Activated CD8-positive, alpha-beta memory T cell treated with anti-CD3 and anti-CD28 coated beads for 48 hours (primary cell): Measurements from ENCODE around the gene WDFY2.
"Not testable (repeated sequence)": the region's sequence is repeated elsewhere in the genome, so short reads cannot be mapped to it uniquely, and the experiment has no call there.

ENCODE experiments used
- DNase-seq, 3 experiments: peaks; one replicate each; pipeline ENCODE4 v3.0.0-alpha.2; 2020; ENCODE audit warnings: low read depth in 2 of 3, low spot score in 2 of 3

The WDFY2 gene

DNA sequence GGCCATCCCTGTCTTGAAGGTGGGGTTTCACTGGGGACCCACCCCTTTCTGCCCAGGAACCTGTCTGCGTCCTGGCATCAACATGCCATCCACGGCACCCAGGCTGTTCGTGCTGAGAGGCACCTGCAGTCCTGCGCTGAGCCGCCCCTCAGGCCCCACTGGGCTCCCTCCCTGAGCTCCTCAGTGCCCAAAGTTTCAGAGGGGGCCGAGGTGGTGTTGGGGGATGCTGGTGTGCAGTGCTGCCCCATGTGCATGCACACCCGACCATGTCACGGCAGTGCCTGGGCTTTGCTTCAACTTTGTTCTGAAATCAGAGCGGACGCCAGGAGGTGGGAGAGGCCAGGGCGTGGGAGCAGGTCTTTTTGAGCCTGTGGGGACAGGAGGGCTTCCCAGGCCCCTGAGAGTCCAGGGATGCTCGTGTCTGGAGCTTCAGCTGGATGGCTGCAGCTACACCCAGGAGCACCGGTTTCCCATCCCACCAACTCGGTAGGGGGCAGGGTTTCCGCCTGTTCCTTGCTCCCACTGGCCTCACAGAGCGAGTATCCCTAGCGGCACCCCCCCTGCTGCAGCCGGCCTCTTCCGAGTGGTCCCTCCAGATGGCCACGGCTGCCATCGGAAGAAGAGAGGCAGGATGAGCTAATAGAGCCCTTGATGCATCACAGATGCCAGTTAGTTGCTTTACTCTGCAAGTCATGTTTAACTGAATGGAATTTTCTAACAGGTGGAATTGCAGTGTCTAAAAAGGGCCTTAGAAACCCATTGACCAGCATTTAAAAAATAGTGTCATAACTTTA, 44.0 kb downstream of the WDFY2 start:
- no peak for DNase-seq

DNA sequence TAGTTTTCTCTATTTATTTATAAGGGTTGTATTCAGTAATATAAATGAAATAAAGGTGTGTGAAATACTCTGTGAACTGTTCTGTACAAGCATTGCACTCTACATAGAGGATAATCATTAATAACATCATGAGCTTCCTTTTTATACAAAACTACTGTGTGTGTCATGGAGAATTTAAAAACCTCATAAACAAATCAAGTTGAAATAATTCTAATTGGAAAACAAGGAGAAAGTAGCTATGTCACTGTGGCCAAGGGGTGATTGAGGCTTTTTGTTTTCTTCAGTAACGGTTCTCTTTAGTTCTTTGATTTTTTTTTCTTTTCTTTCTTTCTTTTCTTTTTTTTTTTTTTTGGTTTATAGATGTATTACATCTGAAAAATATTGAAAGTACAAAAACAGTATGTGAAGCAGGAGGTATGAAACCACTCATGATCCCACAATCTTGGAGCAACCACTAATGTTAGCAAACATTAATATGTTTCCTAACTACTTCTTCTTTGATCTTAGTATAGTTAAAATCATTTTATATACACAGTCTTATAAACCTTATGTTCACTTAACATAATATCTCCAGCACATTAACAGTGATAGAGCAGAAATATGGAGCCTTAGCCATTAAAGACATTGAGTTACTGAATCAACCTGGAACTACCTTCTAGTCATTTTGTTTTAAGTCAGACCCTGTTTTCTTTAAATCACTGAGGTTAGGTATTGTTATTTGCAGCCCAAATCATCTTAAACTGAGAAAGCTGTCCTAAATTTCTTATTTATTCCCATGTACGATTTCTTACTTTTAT, 45.4 kb downstream of the WDFY2 start:
- DNase-seq = no peak

DNA sequence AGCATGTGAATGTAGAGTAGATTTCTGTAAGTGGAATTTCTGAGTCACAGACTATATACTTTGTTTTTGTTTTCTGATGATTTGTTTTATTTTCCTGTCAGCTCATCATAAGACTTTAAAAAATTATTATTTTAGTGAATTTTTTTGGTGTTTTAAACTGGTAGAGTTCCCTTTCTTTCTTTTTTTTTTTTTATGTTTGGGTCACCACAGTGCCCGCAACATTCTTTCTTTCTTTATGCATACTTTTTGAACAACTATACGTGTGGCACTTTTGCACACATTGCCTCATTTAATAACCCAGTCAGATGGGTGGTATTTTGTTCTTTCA, 46.0 kb downstream of the WDFY2 start:
- no peak for DNase-seq

DNA sequence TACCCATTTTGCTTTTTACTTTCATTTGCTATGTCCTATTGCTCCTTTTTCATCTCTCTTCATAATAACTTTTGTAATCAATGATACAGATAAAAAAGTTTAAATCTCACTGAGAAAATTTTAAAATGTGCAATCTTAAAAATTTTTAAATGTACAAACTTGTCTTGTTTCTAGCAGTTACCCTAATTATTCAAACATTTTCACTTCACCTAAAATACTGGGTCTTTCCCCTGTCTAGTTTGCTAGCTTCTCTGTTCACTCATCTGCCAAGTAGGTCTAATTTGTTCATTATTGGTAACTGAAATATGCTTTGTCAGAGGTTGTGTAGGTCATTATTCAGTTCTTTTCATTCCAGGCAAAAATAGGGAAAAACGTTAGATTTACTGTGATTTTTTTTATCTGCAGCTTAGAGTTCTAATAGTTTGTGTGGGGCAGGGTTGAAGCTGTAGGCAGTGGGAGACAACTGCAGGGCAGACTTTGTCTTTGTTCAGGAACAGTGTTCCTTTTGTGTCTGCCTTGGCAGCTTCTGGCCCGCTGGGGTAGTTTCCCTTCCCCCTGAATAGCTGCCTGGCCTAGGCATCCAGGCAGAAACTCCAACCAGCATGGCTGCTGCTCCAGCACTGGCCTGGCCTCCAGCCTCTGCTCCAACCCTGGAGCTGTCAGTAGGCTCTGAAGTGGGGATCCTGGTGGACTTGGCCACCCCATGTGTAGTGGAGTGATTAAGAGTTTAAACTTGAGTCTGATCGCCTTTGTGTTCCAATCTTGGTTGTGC, 48.5 kb downstream of the WDFY2 start:
- DNase-seq = no peak

DNA sequence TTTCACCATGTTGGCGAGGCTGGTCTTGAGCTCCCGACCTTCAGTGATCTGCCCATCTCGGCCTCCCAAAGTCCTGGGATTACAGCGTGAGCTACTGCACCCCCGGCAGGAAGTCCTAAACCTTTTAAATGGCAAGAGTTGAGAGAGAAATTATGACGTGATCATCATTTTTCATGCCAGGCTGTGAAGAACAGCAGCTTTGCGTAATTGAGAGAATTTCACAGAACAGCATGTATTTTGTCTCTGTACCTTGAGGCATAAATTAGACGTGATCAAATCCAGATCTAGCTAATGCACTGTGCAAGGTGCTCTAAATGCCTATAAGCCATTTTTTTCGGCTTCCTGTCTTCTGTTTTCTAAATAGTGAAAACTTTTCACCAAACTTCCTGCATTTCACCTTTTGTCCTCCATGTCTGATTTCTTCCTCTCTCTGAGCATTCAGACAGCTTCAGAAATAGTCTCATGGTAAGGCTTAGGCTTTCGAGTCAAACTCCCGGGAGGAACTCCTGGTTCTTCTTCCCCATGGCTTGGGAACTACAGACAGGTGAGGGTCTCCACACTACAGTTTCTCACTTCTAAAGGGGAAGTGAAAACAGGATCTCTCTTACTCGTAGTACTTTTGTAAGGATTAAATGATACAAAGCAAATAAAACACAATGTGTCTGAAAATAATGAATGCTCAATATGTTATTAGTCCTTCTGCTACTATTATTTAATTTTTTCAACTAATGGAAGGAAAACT, 51.0 kb downstream of the WDFY2 start:
- DNase-seq = no peak

DNA sequence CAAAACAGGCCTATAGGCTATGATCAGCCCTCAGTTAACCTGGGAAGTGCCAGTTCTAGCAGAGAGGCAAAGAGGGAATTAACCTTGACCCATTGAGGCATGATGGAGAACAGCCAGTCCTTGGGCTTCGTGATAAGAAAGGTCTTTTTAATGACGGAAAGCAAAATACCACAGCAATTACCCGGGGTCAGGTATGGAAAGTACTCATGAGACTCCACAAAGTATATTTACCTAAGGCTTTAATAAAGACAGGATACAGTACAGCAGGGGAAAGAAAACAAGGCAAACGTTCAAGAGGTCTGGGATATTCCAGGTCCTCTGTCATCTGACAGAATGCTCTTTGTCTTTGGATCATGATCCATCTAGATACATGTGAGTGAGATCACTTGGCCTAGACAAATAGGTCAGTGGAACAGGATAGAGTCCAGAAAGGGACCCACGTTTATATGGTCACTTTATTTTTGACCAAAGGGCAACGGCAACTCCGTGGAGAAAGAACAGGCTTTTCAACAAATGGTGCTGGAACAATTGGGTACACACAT, 52.2 kb downstream of the WDFY2 start:
- DNase-seq = no peak

DNA sequence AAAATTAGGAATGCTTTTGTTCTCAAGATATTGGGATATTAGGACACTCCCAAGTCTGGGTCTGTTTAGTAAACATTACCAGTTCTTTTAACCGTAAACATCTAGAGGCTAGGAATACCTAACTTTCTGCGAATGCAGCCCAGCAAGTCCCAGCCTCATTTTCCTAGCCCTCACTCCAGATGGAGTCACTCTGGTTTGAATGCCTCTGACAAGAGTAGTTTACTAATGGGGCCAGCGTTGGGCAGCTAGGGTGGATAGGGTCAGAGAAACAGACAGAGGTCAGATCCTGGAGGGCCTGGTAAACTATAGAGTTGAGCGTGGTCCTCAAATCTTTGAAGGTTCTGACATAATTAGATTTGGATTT, 53.6 kb downstream of the WDFY2 start:
- DNase-seq = no peak

DNA sequence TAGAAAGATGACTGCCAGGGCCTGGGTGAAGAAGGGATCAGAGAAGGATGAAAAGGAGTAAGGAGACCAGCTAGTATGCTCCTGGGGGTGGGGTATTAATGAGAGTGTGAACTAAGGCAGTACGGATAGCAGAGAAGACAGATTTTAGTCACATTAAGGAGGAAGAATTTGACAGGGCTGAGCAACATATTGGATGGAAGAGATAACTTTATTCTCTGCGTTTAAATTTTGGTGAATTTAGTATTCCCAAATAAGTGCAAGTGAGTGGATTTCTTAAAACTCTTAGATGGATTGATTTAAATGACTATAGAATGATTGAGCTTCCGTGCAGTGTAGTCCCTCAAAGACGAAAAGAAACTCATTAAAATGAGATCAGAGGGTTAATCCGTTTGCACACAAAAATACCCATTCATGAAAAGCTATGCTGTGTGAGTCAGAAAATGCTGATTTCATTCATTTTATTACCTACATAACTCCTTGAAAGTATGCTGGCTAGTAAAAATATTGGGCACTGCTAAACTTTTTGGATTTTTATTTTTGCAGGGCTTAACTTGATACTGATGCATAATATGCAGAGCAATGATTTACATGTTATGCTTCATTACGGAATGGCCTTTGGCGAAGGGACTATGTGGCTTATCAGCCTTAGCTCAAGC, 54.1 kb downstream of the WDFY2 start:
- DNase-seq = no peak

DNA sequence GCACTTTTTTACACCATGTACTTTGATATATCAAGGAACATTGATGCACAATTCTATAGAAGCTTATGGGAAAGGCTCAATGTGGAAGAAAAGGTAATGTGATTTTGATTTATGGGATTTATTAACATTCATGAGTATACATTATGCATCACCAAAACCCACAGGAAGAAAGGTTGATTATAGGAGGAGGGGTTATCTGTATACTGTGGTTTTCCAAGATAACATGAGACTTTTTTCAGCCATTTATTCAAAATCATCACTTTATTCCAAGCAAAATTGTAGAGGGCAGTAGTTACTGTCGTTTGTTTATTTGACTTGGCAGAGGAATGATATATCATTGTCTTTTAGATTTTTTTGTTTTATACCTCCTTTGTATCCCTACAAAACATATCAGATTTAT, 54.9 kb downstream of the WDFY2 start:
- no peak for DNase-seq

DNA sequence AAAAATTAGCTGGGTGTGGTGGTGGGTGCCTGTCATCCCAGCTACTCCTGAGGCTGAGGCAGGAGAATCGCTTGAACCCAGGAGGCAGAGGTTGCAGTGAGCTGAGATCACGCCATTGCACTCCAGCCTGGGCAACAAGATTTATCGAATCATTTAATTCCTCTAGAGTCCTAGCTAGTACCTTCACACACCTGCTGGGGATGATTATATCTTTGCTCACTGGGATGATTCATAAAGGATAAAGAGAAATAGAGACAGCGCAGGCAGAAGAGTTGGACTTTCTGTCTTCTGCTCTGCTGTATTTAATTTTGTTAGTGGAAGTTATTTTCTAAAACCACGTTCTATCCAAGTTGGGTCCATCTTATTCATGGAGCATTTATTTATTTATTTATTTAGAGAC, 56.4 kb downstream of the WDFY2 start:
- not testable (repeated sequence) for DNase-seq

DNA sequence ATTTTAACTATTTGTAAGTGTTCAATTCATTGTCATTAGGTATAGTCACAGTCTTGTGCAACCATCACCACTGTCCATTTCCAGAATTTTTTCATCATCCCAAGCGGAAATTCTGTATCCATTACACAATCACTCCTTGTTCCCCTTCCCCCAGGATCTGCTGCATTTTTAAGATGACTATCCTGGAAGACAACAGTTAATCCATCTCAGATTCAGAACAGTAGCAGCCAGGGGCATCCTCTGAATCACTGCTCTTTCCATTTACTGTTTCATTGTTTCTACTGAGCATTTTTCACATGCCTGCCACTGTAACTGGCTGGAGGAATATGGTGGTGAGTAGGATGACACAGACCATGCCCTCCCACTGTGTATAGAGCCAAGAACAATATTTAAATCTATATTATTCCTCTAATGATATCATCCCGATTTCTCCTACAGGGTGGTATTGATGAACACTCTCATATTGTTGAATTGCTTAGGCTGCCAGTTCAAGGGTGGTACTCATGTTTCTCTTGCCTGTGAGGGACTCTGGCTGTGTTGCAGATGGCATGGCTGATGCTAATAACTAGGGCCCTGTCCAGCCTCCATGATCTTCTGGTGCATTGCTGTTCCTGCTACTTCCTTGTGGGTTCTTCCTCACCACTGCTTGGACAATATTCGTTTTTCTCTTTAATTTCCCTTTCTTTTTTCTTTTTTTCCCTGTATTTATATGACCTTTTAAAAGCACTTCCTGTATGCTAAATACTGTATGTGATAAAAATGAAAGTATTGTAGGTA, 59.0 kb downstream of the WDFY2 start:
- no peak for DNase-seq

DNA sequence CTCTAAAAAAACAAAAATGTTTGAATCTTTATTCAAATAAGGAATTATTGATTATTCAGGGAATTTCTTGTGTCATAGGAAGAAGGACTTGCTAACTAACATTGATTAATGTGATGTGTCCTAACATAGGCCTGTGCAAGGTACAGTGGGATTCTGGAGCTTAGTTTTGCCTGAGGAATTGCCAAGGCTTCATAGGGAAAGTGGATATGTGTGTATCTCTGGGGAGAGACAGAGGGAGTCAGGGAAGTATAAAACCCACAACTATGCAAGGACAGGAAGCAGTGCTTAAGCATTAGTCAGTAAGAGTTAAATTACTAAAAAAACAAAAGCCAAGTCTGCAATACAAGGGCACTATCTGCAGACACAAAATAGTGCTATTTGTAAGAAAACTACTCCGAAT, 59.6 kb downstream of the WDFY2 start:
- DNase-seq = no peak

DNA sequence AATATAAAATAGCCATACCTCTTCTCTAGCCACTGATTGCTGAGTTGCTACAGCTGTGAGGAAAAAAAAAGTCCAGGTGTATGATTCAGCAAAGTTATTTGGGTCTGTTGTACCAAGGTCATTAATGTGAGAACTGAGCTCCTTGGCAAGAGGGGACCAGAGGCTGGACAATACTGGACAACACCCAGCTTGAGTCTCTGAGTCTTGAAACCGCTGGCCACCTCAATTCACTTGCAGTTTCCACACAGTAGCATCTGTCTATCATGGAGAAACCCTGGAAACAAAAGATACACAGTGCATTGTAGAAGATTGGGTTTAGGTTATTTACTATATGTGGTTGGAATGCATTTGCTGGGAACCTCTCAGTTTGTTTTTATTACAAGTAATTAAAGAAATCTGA, 60.4 kb downstream of the WDFY2 start:
- DNase-seq = no peak

DNA sequence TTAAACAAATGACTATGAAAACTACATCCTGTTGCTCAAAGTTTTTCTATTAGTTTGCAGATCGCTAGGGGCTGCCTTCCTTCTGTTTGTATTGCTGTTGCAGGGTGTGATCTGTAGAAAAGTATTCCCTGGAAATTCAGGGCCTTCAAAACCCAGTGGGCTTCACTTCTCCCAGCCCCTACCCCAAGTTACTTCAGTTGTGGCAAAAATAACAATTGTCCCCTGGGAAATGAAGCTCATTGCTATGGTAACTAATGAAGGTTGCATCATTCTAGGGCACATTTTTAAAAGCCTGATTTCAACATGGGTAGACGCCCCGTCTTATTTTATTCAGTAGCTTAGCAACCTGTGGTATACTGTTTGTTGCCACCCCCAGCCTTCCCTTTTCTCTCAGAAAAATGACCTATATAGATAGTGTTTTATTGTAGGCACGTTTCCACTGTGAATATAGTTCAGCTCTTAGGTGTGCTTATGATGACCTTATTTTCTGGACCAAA, 60.9 kb downstream of the WDFY2 start:
- no peak for DNase-seq

DNA sequence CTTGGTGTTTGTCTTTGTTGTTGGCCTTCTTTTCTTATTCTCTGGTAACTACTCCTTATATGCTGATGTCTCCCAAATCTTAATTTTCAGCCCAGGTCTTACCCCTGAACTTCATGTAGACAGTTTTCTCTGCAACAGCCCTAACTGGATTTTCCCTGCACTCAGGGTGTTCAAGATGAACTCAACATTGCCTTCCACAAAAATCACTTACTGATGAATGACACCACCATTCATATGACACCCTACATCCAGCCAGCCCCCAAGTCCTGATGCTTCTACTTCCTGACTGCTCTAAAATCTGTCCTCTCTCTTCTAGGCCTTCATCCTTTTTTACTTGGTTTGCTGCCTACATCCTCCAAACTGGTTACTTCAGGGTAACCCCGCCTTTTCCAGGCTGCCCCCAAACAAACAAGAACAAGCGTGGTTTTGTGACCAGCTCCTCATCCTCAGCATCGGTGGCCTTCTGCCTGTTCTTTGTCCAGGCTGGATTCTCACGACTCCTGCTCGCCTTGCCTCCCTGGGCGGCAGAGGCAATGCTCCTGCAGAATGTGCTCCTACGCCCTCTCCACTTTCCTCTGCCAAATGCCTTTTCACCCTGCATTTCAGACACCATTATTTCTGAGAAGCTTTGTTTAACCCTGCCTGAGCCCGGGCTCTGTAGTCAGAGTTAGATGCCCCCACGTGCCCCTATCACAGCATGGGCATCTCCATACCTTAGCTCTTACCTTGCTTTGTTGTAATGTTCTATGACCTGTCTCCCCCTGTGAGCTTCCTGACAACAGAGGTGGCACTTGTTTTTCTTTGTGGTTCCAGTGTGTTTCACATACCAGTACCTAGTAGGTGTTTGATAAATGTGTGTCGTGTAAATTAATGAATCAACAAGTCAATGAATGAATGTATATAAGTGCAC, 61.8 kb downstream of the WDFY2 start:
- no peak for DNase-seq

DNA sequence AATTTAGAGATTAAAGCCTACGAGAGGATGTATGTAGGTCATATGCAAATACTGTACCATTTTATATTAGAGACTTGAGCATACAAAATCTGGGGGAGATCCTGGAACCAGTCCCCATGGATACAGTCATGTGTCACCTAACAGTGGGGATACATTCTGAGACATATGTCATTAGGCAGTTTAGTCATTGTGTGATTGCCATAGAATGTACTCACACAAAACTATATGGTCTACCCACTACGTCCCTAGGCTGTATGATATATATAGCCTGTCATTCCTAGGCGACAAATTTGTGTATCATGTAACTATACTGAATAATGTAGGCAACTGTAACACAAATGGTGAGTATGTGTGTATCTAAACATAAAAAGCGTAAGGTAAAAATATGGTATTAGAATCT, 62.8 kb downstream of the WDFY2 start:
- no peak for DNase-seq

DNA sequence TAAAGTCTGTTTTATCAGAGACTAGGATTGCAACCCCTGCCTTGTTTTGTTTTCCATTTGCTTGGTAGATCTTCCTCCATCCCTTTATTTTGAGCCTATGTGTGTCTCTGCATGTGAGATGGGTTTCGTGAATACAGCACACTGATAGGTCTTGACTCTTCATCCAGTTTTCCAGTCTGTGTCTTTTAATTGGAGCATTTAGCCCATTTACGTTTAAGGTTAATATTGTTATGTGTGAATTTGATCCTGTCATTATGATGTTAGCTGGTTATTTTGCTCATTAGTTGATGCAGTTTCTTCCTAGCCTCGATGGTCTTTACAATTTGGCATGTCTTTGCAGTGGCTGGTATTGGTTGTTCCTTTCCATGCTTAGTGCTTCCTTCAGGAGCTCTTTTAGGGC, 67.9 kb downstream of the WDFY2 start:
- DNase-seq = not testable (repeated sequence)

DNA sequence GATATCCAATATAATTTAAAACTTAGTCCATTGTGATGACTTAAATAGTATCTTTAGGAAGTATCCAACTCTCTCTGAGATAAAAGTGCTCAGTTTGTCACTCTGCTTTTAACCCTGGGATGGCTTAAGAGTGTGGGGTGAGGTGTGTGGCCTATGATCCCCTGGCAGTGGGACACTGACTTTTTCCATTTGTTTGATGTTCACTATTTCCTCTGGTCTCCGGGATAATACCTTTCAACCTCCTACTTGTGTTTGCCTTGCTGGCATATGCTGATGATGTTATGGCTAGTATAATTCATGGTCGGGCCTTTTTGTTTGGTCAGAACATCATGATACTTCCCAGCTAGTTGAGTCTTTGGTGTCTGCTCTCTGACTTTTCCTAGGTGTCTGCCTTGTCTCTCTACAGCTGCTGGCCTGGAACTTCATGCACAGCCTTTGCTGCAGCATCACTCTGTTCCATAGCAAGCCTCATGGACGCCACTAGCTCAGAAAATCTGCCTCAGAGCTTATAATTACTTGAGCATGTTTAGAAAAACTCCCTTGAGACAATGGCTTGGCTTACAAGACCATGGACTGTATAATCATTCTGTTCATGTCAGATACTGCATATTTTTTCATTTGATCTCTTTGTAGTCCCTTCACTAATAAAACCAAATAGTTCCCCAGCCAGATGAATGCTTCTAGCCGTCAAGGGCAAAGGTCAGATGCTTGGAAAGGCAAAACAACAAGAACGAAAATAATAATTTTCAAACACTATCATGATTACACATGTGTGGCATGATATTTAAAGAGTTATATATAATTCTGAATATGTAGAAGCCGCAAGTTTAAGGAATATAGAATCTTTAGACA, 75.2 kb downstream of the WDFY2 start:
- no peak for DNase-seq
